GM21723 (cell line): ENCODE measurements around the gene PTPN1.
A peak's percentile ranks its signal among the peaks of the same experiment; 100 is the strongest.
"Not testable (repeated sequence)": the region's sequence is repeated elsewhere in the genome, so short reads cannot be mapped to it uniquely, and the experiment has no call there.

Experiments used
- ATAC-seq: cut with Tn5 transposase; IDR thresholded peaks from one replicate; pipeline ENCODE4 v1.9.1; 2021; ENCODE audit warnings: mild to moderate bottlenecking, moderate library complexity; ENCODE audit not compliant: unreplicated experiment

Gene PTPN1

GRCh38 chr20:50552979-50553378 lies 42.8 kb downstream of the PTPN1 start:
- no peak for ATAC-seq

DNA sequence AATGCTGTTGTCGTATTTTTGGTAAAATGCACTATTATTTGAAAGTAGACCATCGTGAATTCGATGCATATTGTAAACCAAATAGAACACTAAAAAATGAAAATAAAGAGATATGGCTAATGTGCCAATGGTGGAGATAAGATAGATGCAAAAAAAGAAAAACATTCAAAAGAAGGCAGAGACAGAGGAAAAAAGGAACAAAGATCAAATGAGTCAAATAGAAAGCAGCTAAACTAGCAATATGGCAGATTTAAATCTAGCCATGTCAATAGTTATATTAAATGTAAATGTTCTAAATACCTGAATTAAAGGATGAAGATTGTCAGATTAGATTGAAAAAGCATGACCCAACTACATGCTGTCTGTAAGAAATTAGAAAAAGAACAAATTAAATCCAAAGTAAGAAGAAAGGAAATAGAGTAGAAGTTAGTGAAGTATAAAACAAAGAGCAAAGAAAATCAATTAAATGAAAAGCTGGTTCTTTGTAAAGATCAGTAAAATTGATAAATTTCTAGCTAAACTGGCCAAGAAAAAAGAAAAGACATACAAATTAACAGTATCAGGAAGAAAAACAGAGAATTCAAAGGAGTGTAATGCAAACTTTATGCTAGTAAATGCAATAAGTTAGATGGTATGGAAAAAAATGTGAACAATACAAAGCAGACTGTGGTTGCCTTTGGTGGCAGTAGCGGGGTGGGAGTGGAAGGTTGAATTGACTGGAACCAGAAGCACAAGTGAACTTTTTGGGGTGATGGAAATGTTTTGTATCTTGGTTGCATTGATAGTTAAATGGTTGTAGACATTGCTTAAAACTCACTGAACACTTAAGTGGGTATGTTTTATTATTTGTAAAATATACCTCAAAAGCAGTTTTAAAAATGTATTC lies 44.8 kb downstream of the PTPN1 start:
- ATAC-seq: no peak

GRCh38 chr20:50555662-50556061 lies 45.5 kb downstream of the PTPN1 start:
- ATAC-seq: no peak

DNA sequence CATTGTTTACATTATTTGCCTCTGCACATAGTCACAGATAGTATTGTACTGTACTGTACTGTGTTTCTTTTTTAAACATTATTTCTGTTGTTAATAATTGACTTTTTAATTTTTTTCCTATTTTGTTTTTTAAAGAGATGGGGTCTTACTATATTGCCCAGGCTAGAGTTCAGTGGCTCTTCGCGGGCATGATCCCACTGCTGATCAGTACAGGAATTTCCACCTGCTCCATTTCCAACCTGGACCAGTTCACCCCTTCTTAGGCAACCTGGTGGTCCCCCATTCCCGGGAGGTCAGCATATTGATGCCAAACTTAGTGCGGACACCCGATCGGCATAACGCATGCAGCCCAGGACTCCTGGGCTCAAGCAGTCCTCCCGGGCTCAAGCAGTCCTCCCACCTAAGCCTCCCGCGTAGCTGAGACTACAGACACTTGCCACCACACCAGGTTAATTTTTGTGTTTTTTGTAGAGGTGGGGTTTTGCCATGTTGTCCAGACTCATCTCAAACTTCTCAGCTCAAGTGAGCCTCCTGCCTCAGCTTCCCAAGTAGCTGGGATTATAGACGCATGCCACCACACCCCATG lies 47.5 kb downstream of the PTPN1 start:
- ATAC-seq: no peak

DNA sequence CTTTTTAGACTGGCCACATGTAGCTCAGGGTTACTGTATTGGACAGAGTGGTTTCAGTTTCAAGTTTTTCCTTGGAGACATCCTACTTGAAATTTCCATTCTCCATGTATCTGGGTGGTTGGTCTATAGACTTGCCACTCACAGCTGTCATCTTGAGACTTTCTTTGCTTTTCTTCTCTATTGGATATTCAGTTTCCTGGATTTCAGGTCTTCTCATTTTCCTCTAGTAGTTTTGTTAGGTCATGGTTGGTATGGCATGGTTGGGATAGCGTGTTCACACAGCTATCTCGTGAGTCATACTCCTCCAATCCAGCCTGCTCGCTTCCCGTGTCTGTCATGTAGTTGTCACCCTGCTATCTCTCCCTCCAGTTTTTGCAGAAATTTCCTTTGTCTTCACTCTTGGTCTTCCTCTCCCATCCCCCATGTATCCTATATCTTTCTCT lies 48.3 kb downstream of the PTPN1 start:
- no peak for ATAC-seq

DNA sequence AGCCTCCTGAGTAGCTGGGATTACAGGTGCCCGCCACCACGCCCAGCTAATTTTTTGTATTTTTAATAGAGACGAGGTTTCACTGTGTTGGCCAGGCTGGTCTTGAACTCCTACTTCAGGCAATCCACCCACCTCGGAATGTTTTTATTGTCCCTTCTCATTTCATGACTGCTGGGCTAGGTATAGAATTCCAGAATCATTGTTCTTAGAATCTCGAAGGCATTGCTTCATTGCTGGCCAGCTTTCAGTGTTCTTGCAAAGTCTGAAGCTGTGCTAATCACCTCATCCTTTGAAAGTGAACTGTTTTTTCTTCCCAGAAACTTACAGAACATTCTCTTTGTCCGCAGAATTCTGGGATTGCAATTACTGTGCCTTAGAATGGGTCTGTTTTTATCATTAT lies 49.0 kb downstream of the PTPN1 start:
- ATAC-seq: no peak

- no peak for ATAC-seq
Observed at GRCh38 chr20:50559856-50560638, 49.9 kb downstream of the PTPN1 start.

DNA sequence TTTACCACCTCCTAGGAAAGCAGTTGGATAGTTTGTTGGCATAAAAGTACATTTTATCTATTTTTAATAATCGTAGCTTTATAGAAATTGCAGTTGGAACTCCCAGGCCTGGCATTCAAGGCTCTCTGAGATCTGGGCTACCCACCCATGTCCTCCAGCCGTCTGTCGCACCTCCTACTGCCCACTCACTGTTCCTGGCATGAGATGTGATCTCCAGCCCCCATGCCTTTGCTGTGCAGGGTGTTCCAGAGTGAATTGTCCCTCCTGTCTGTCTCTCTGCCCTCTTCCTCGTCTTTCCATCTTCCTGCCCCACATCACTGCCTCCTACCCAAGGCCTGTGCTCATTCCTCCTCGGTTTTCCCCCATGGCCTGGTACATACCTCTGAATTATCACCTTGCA lies 50.7 kb downstream of the PTPN1 start:
- no peak for ATAC-seq

DNA sequence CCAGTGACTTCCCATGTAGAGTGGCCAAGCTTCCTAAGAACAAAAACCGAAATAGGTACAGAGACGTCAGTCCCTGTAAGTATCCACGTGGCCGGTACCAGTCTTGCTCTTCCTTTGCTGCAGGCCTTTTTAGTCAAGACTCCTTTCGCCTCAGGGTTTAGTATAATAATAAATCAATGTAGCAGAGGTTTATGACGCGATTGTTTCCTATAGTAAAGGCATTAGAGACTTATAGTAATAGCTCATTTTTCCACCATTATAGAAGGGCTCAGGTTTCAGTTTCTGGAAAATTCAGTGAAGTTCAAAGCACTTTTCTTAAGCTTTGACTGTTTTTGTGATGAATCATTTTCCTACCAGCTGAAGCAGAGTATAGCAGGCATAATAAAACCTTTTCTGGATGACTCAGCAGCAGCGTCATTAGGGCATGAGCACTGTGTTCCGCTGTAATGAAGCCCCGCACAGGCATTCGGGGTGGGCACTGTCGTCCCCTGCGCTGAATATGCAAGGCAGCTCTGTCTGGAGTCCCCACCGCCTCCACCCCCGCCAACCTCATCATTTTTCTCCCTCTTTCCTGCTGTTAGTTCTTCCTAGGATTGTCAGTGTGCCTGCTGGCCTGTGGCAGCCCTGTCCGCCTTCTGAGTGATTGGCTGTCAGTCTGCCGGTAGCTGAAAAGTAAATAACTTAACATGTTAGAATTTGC lies 51.3 kb downstream of the PTPN1 start:
- no peak for ATAC-seq

DNA sequence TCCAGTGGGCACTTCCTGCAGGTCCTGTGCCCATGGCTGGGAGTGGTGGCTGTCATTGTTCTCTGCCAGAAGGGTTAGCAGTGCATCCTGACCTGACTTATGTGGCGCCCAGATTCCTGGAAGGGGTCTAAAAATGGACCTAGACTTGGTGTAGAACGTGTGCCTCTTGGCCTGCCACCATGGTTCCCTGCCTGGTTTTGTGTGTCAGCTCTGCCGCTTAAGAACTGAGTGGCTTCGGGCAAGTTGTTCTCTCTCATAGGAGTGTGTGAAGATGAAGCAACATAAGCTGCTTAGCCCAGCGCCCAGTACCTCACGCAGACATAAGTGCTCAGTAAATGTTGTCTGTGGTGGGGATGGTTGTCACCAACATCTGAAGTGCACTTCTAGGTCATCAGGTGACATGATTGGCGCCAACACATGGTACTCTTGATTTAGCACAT lies 52.1 kb downstream of the PTPN1 start:
- no peak for ATAC-seq

DNA sequence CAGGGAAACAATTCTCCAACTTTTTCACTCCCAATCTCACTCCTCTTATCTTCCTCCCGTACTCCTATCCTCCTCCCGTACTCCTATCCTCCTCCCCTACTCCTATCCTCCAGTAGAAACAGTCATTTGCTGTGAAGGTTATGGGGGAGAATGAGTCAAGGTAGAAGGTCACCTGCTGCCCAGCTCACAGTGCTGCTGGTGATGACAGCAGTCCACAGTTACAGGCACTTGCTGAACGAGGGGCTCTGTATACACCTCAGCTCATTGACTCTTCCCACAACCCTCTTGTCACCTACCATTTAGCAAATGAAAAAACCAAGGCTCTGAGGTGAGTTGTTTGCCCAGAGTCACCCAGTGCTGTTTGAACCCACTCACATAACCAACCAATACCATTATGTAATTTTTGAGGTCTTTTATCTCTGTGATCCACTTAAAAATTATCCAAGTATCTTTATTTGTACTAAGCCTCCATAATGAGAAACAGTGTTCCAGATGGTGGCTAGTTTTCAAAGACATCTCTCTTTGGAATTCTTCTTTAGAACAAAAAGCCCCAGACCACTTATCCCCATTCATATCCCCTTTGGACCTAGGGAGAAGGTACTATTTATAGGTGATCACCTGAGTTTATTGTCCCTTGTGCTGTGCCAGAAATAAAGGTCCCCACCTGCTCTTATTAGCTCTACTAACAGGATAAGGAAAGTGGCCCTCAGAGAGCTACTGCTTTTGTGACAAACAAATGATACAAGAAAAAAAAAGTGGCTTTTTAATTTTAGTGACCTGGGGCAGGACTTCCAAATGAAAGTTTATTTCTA lies 53.2 kb downstream of the PTPN1 start:
- ATAC-seq: no peak

- no peak for ATAC-seq
Observed at GRCh38 chr20:50565383-50565782, 55.2 kb downstream of the PTPN1 start.

DNA sequence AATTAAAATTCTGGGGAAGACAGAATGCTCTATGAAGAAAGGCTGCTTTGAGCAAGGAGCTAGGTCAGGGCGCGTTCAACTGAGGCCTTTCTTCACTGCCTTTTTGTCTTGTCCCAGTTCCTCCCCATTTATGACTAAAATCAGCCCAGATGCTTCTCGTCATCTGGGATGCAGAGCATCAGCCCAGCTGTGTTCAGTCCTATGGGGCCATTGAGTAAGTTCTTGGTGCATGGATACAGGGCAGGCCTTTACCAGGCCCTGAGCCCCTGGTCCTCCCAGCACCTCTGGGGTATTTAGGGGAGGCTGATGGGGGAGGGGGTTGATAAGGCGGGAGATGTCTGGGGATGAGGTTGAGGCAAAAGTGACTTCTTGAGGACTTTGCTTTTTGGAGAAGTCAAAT lies 55.7 kb downstream of the PTPN1 start:
- no peak for ATAC-seq

- no peak for ATAC-seq
Observed at GRCh38 chr20:50567860-50568548, 57.8 kb downstream of the PTPN1 start.

- ATAC-seq: no peak
Observed at GRCh38 chr20:50568549-50568942, 58.4 kb downstream of the PTPN1 start.

DNA sequence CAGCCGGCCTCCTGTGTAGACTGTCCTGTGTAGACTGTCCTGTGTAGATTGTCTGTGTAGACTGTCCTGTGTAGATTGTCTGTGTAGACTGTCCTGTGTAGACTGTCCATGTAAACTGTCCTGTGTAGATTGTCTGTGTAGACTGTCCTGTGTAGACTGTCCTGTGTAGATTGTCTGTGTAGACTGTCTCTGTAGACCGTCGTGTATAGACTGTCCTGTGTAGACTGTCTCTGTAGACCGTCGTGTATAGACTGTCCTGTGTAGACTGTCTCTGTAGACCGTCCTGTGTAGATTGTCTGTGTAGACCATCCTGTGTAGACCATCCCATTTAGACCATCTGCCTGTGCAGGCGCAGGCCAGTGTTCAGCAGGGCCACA lies 59.3 kb downstream of the PTPN1 start:
- not testable (repeated sequence) for ATAC-seq

DNA sequence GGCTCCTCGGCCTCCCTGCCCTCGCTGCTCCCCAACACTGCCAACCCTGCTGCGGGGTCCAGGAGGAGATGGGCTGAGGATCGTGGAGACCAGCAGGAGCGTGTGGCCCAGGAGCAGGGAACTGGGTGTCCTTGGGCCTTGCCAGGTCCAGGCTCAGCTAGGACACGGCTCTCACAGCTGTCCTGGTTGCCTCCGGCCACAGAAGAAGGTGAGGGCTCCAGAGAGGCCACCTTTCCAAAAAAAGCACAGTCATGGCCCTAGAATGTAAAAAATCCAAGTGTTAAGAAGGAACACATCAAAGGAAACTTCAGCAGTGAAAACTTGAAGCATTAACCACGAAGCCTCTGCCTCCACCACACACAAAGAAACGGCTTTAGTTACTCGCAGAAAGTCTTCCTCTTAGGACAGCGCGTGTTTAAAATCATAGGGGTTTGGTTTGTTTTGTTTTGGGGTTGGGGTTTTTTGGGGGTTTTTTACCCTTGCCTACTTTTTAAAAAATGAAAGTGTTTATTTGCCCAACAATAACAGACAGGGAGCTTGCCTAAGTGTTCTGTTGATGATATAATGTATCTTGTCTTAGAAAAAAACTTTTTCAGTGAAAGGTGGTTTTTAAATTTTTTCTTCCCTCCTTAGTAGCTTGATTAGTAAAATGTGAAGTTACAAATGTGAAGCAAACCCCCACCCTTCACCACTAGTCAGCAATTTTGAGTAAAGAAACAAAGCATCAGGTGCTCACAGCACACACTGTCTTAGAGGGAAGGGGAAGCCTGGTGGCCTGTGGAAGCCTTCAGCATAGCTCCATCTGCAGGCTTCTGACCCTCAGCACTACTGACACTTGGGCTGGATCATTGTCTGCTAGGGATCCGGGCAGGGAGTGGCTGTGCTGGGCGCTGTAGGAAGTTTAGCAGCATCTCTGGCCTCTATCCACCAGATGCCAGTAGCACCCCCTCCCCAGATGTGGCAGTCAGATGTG lies 60.0 kb downstream of the PTPN1 start:
- ATAC-seq: peak; percentile 77

GRCh38 chr20:50571466-50571865 lies 61.3 kb downstream of the PTPN1 start:
- ATAC-seq: no peak
